Fibroblast of pulmonary artery (primary cell): ENCODE data around the gene RAPGEF2.
A peak's percentile ranks its signal among the peaks of the same experiment; 100 is the strongest.
"Not testable (repeated sequence)": the region's sequence is repeated elsewhere in the genome, so short reads cannot be mapped to it uniquely, and the experiment has no call there.

Experiments
- DNase-seq: peaks from one replicate; pipeline ENCODE4 v3.0.0-alpha.2; 2010; ENCODE audit warnings: low read depth
- H3K4me3 ChIP-seq: replicated peaks from 2 replicates; pipeline ENCODE4 v1.5.1; 2011; ENCODE audit warnings: low read depth, mild to moderate bottlenecking, control low read depth, low read length, moderate library complexity
- CTCF ChIP-seq: IDR thresholded peaks from 2 replicates; pipeline ENCODE4 v1.5.1; 2011; ENCODE audit warnings: mild to moderate bottlenecking, control low read depth, low read length, inconsistent platforms; ENCODE audit errors: missing control alignments

Gene RAPGEF2

GRCh38 chr4:159175989-159176375 is 73.1 kb downstream of the RAPGEF2 start:
- no peak for TF ChIP-seq CTCF
- H3K4me3 ChIP-seq: no peak overlapping the region
- DNase-seq: no peak

GRCh38 chr4:159177265-159178150 is 74.6 kb downstream of the RAPGEF2 start:
- TF ChIP-seq CTCF: no peak
- no peak for DNase-seq
- H3K4me3 ChIP-seq: no peak overlapping the region

GRCh38 chr4:159178151-159178546 is 75.3 kb downstream of the RAPGEF2 start:
- TF ChIP-seq CTCF: no peak
- DNase-seq: peak; percentile 72
- no peak overlapping the region for H3K4me3 ChIP-seq

- DNase-seq: peak; percentile 14
- no peak for TF ChIP-seq CTCF
- H3K4me3 ChIP-seq: no peak overlapping the region
Measured at GRCh38 chr4:159178979-159179969, 76.4 kb downstream of the RAPGEF2 start.

GRCh38 chr4:159183885-159184605 is 81.2 kb downstream of the RAPGEF2 start:
- DNase-seq, H3K4me3 ChIP-seq: not testable (repeated sequence)

GRCh38 chr4:159185591-159186023 is 82.7 kb downstream of the RAPGEF2 start:
- H3K4me3 ChIP-seq: no peak overlapping the region
- no peak for DNase-seq

More at GRCh38 chr4:159185591-159186023, 82.7 kb downstream of the RAPGEF2 start:
- no peak for TF ChIP-seq CTCF
